Neural cell (in vitro differentiated cells): ENCODE results near the gene UBE2QL1. TPM values are rescaled to one million over a fixed set of nuclear protein-coding genes. Genes with fewer than 3 reads are reported as not detected.

Experiments used
- H2AFZ ChIP-seq: fragments of 200-600, 300-800 bp; sonication (generic), shearing (Covaris generic); 2 replicates; pipeline ENCODE4 v1.6.0; 2014; ENCODE audit warnings: low read depth, mild to moderate bottlenecking, antibody characterized with exemption, low read length, moderate library complexity
- H3F3A ChIP-seq: fragments of 200-600 bp; shearing (Covaris generic); 2 replicates; pipeline ENCODE4 v1.6.1; 2016; ENCODE audit warnings: mild to moderate bottlenecking, moderate library complexity, mixed read lengths, antibody characterized with exemption, low read length; ENCODE audit not compliant: insufficient read depth, poor library complexity, severe bottlenecking
- H3K27ac ChIP-seq: fragments of 200-600, 300-800 bp; sonication (generic), shearing (Covaris generic); 2 replicates; pipeline ENCODE4 v1.5.1; 2014; ENCODE audit warnings: mild to moderate bottlenecking, low read length, moderate library complexity
- H3K27me3 ChIP-seq: fragments of 300-800, 200-600 bp; sonication (generic), shearing (Covaris generic); 2 replicates; pipeline ENCODE4 v1.6.0; 2014; ENCODE audit warnings: mild to moderate bottlenecking, low read depth, low read length, moderate library complexity; ENCODE audit not compliant: insufficient read depth
- H3K36me3 ChIP-seq: fragments of 300-800, 200-600 bp; sonication (generic), shearing (Covaris generic); 2 replicates; pipeline ENCODE4 v1.5.1; 2014; ENCODE audit warnings: mild to moderate bottlenecking, antibody characterized with exemption, low read length, moderate library complexity; ENCODE audit not compliant: insufficient read depth
- H3K4me2 ChIP-seq: fragments of 300-800, 200-600 bp; sonication (generic), shearing (Covaris generic); 2 replicates; pipeline ENCODE4 v1.6.0; 2014; ENCODE audit warnings: mild to moderate bottlenecking, low read length
- H3K4me3 ChIP-seq: fragments of 300-800, 200-600 bp; sonication (generic), shearing (Covaris generic); 2 replicates; pipeline ENCODE4 v1.5.1; 2014; ENCODE audit warnings: mild to moderate bottlenecking, low read length, moderate library complexity
- H3K79me2 ChIP-seq: fragments of 200-600 bp; shearing (Covaris generic); replicated peaks from 2 replicates; pipeline ENCODE4 v1.6.0; 2014; ENCODE audit warnings: mild to moderate bottlenecking, low read length, moderate library complexity; ENCODE audit not compliant: insufficient read depth
- H3K9ac ChIP-seq: fragments of 300-800, 200-600 bp; sonication (generic), shearing (Covaris generic); 2 replicates; pipeline ENCODE4 v1.6.1; 2016; ENCODE audit warnings: mild to moderate bottlenecking, low read length, mixed read lengths
- H3K9me2 ChIP-seq: fragments of 200-600 bp; shearing (Covaris generic); 2 replicates; pipeline ENCODE4 v1.6.1; 2016; ENCODE audit warnings: mild to moderate bottlenecking, low read length, mixed read lengths; ENCODE audit not compliant: insufficient read depth
- H3K9me3 ChIP-seq: fragments of 200-600, 300-800 bp; sonication (generic), shearing (Covaris generic); 2 replicates; pipeline ENCODE4 v1.6.1; 2016; ENCODE audit warnings: mild to moderate bottlenecking, mixed run types, low read length, moderate library complexity, mixed read lengths
- H4K20me1 ChIP-seq: fragments of 200-600 bp; shearing (Covaris generic); 2 replicates; pipeline ENCODE4 v1.6.1; 2016; ENCODE audit warnings: mild to moderate bottlenecking, mixed run types; ENCODE audit not compliant: insufficient read depth
- CTCF ChIP-seq: fragments of 450-650 bp; IDR thresholded peaks from 2 replicates; pipeline ENCODE4 v1.5.1; 2014; ENCODE audit warnings: antibody characterized with exemption, mild to moderate bottlenecking, moderate library complexity; ENCODE audit not compliant: poor library complexity, severe bottlenecking
- EP300 ChIP-seq: fragments of 450-650 bp; conservative IDR thresholded peaks from 2 replicates; pipeline ENCODE4 v1.6.1; 2014; ENCODE audit warnings: antibody characterized with exemption, mild to moderate bottlenecking, moderate library complexity; ENCODE audit not compliant: poor library complexity, severe bottlenecking
- EZH2 ChIP-seq: fragments of 200-600, 300-800 bp; shearing (Covaris generic), sonication (generic); IDR thresholded peaks from 2 replicates; pipeline ENCODE4 v1.6.1; 2014; ENCODE audit warnings: antibody characterized with exemption, low read length, borderline replicate concordance, mild to moderate bottlenecking; ENCODE audit not compliant: insufficient read depth, poor library complexity, severe bottlenecking
- MXI1 ChIP-seq: fragments of 450-650 bp; conservative IDR thresholded peaks from 2 replicates; pipeline ENCODE4 v1.6.1; 2014; ENCODE audit warnings: antibody characterized with exemption, mild to moderate bottlenecking; ENCODE audit not compliant: poor library complexity, severe bottlenecking
- POLR2AphosphoS5 ChIP-seq: IDR thresholded peaks from 2 replicates; pipeline ENCODE4 v1.6.1; 2012
- RAD21 ChIP-seq: fragments of 450-650 bp; conservative IDR thresholded peaks from 2 replicates; pipeline ENCODE4 v1.6.1; 2014; ENCODE audit warnings: antibody characterized with exemption, mild to moderate bottlenecking, moderate library complexity
- REST ChIP-seq: IDR thresholded peaks from 2 replicates; pipeline ENCODE4 v1.6.1; 2012; ENCODE audit warnings: borderline replicate concordance
- SMC3 ChIP-seq: fragments of 450-650 bp; conservative IDR thresholded peaks from 2 replicates; pipeline ENCODE4 v1.6.1; 2014; ENCODE audit warnings: antibody characterized with exemption, mild to moderate bottlenecking, moderate library complexity; ENCODE audit not compliant: poor library complexity
- TAF1 ChIP-seq: IDR thresholded peaks from 2 replicates; pipeline ENCODE4 v1.6.1; 2012; ENCODE audit warnings: low read depth
- polyA plus RNA-seq: library from polyadenylated mRNA; depleted of rRNA; stranded (reverse); fragments of >200 nt; gene quantifications from 2 replicates; pipeline ENCODE4 v1.2.3, GENCODE V29; 2014

The UBE2QL1 gene
- polyA plus RNA-seq, 1 donor from 2014 or later, result 13.8 TPM

GRCh38 chr5:6522923-6523322, 74.3 kb downstream of the UBE2QL1 start:
- H3K79me2 ChIP-seq, result no peaks in the 10 kb centered on the region
- no peaks in the 10 kb centered on the region for H4K20me1 ChIP-seq
- H3K27ac ChIP-seq, result no peak overlapping the region
- H3K36me3 ChIP-seq, result no peaks in the 10 kb centered on the region
- no peaks in the 10 kb centered on the region for H3K9me3 ChIP-seq
- H3K4me2 ChIP-seq, result no peak overlapping the region
- H3K9me2 ChIP-seq, result no peaks in the 10 kb centered on the region
- TF ChIP-seq POLR2AphosphoS5, result no peak
- TF ChIP-seq SMC3, result no peak
- TF ChIP-seq EP300, result no peak
- no peak for TF ChIP-seq RAD21
- TF ChIP-seq EZH2, result no peak
- no peak for TF ChIP-seq MXI1
- TF ChIP-seq REST, result no peak
- no peak for TF ChIP-seq CTCF
- TF ChIP-seq TAF1, result no peak
- H3K4me3 ChIP-seq, result no peak overlapping the region
- no peak overlapping the region for H2AFZ ChIP-seq
- no peak overlapping the region for H3K9ac ChIP-seq
- no peaks in the 10 kb centered on the region for H3K27me3 ChIP-seq
- no peaks in the 10 kb centered on the region for H3F3A ChIP-seq

DNA sequence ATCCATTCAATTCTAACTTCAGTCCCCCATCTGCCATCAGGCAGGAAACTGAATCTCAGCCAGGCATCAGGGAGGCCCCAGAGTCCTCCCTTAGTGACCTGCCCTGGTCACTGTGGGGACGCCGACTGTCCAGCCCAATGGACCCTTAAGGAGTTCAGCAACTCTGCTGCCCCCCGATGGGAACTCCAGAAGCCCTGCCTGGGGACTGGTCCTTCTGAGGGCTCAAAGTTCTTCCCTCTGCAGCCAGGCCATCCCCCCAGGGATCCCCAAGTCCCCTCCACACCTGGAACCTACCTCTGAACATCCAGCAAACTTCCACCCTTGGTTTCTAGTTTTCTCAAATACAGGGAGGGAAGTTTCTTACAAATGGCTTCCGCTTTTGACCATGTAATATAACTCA, 76.8 kb downstream of the UBE2QL1 start:
- no peak for TF ChIP-seq POLR2AphosphoS5
- TF ChIP-seq REST, result no peak
- TF ChIP-seq EZH2, result no peak
- TF ChIP-seq MXI1, result no peak
- TF ChIP-seq CTCF, result no peak
- TF ChIP-seq SMC3, result no peak
- TF ChIP-seq RAD21, result no peak
- TF ChIP-seq EP300, result no peak
- no peak for TF ChIP-seq TAF1

More for the DNA sequence above, 76.8 kb downstream of the UBE2QL1 start:
- Histone ChIP-seq H2AFZ (no peak overlapping the region), H3K36me3 (no peaks in the 10 kb centered on the region), H3K9me2 (no peaks in the 10 kb centered on the region), H3K9me3 (no peaks in the 10 kb centered on the region), H3K27ac (no peak overlapping the region), H3K27me3 (no peaks in the 10 kb centered on the region), H3K9ac (no peak overlapping the region), H3K4me3 (no peak overlapping the region), H3K4me2 (no peak overlapping the region), H3F3A (no peaks in the 10 kb centered on the region), H4K20me1 (no peaks in the 10 kb centered on the region), H3K79me2 (no peaks in the 10 kb centered on the region)
